GM21367 (cell line): ENCODE measurements around the gene SLC6A5.

Experiments used
- ATAC-seq: cut with Tn5 transposase; IDR thresholded peaks from one replicate; pipeline ENCODE4 v1.9.1; 2021; ENCODE audit not compliant: unreplicated experiment

The SLC6A5 gene

GRCh38 chr11:20618083-20618482 lies 18.7 kb downstream of the SLC6A5 start:
- no peak for ATAC-seq

GRCh38 chr11:20620988-20621387 lies 21.6 kb downstream of the SLC6A5 start:
- ATAC-seq, result no peak

DNA sequence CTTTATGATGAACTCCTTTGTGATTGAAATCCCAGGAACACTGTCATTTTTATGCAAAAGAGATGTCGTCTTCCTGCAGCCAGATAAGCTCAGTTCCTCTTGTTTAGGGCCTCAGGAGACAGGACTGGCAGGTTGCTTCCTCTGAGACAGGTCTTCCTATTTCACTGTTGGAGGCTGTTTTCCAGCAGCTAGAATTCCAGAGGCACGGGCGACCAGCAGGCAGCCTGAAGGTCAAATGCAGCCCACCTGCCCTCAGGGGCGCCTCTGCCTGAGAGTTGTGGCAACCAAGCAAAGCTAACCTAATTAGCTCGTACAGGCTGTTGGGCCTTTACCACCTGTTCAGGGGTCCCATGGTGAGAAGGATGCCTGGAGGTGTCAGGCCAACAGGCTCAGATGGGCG lies 22.3 kb downstream of the SLC6A5 start:
- no peak for ATAC-seq

GRCh38 chr11:20623252-20623651 lies 23.8 kb downstream of the SLC6A5 start:
- ATAC-seq, result no peak

DNA sequence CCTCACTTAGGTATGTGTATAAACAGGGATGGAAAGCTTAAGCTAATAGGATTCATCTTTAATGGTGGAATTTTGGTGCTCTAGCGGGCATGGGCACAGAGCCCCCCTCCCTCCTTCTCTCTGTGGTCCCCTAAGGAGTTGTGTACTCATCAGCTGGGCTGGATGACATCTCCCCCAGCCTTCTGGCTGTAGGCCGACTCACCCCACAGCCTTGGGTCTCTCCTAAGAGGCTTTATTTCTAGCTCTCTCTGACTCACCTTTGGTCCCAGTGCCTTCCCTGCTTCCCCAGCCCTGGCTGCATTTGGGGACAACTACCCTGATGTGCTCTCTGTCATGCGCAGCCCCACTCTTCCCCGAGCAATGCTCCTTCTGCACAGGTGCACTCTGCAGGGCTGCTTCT lies 26.9 kb downstream of the SLC6A5 start:
- no peak for ATAC-seq

DNA sequence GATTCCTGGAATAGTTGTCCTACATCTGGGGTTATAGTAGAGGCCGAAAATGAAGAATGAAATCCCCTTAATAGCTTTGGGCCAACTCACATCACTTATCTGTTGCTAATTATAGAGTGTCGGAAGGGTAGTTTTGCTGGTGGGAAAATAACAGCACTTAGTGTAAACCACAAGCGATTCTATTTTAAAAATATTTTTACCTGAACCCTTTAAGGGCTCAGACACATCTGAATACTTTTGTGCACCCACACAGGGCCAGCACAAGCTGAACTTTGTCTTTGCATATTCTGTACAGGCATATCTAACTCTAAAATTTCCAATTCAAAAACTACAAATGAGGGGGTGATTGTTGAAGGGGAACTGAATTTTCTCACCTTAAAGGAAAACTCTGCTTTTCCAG lies 27.6 kb downstream of the SLC6A5 start:
- no peak for ATAC-seq

DNA sequence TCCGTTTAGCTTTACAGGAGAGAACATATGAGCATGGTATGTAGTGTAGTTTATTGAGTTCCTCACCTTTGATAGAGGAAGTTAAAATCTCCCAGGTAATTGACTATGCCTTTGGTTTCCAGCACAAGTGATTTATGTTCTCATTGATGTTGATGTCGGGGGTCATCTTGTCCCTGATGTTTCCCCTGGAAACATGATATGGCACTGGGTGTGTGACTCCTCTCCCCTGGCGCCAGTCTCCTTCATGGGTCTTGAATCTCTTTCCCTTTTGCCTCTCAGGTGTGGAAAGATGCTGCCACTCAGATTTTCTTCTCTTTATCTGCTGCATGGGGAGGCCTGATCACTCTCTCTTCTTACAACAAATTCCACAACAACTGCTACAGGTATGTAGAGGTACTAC lies 28.3 kb downstream of the SLC6A5 start:
- no peak for ATAC-seq

GRCh38 chr11:20631519-20632168 lies 32.2 kb downstream of the SLC6A5 start:
- ATAC-seq, result no peak

GRCh38 chr11:20632169-20632532 lies 32.7 kb downstream of the SLC6A5 start:
- no peak for ATAC-seq

DNA sequence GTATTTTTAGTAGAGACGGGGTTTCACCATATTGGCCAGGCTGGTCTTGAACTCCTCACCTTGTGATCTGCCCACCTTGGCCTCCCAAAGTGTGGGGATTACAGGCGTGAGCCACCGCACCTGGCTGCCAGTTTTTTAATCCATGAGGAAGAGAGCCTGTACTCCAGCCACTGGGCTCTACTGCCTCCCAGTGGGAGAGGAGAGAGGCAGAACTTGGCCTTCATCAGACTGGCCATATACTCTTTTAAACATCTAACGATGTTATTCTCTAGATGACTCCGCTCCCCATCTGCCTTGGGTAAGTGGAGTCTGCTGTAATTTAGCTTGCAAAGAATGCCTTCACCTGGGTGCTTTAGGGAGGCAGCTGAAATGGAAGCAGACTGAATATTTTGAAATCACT lies 34.6 kb downstream of the SLC6A5 start:
- no peak for ATAC-seq

DNA sequence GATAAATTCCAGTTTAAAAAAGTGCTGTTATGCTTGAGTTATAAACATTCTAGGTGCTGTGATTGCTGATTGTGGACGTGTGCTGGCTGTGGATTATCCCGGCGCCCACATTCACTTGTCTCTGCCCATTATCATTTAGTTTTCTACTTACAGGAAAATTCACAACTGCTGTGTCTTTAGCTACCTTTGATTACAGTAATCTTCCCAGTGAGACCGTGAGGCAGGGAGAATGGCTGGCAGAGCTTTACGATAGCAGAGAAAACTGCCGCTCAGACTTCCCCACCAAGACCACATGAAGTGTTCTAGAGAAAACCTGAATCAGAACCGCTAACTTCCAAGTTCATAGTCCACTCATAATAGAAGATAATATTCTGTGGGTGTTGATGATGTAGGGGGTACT lies 35.4 kb downstream of the SLC6A5 start:
- no peak for ATAC-seq

DNA sequence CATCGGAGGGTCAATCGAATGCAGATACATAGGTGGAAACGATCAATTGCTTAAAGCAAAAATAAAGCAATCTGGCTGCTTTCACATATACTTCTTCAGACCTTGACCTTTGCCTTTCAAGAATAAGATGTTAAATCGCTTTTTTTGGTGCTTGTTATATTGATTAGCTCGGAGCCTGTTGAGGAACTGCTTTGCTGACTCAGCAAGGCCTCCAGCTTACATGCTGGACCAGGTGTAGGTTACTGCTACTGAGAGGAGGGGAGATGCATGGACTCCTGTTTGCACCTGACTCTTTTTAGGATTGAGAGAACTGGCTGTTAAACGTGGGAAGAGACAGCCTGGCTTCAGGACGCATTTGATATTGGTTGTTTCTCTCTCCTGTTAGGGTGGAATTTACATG lies 38.7 kb downstream of the SLC6A5 start:
- ATAC-seq, result no peak

- ATAC-seq, result no peak
Observed at GRCh38 chr11:20639688-20640087, 40.3 kb downstream of the SLC6A5 start.

GRCh38 chr11:20640401-20640800 lies 41.0 kb downstream of the SLC6A5 start:
- no peak for ATAC-seq

DNA sequence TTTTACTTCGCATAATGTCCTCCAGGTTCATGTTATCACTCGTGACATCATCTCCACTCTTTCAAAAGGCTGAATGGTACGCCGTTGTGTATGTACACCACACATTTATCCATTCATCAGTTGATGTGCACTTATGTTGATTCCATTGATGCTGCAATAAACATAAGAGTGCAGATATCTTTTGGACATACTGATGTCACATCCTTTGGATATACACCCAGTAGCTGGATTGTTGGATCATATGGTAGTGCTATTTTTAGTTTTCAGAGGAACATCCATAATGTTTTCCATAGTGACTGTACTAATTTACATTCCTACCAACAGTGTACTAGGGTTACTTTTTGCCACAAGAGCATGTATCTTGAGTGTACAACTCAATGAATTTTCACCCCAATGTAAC lies 45.0 kb downstream of the SLC6A5 start:
- ATAC-seq, result no peak

- no peak for ATAC-seq
Observed at GRCh38 chr11:20647976-20648565, 48.7 kb downstream of the SLC6A5 start.

DNA sequence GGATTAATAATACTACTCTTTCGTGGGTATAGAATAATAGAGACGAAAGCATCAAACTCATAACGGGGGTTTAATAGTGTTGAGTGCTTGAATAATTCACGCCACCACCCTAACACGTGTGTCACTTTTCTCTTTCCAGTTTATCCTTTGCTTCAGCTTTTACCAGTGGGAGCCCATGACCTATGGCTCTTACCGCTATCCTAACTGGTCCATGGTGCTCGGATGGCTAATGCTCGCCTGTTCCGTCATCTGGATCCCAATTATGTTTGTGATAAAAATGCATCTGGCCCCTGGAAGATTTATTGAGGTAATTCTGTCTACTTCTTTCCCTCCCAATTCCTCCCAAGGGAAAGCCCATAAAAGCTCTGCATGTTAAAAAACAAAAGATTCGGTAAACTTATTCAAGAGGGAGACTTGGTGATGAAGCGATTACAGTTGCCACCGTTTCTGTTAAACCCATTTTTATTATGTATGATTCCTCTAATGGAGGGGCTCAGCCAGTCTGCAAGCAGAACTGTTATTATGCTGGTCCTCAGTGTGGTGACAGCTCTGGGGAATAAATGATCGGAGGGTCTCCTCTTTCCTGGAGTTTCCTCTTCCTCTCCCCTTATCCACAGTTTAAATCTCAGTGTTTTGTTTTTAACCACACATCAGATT lies 52.9 kb downstream of the SLC6A5 start:
- ATAC-seq, result no peak

- no peak for ATAC-seq
Observed at GRCh38 chr11:20654038-20654437, 54.6 kb downstream of the SLC6A5 start.

DNA sequence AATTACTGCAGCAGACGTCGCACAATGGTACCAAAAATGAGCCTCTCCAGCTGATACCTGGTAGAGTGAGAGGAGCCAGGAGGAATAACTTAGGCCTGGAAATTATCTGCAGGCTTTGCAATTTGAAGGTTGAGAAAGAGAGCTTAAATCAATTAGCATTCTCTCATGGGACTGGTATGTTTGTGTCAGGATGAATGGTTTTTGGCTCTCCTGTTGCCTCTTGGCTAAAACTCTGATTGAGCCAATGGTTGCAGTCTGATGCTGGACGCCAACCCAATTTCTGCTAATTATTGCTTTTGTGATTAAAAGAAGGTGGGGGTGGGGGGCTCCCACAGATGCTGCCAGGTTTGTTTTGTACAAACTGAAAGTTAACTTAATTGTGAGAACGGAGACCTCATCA lies 57.5 kb downstream of the SLC6A5 start:
- no peak for ATAC-seq

DNA sequence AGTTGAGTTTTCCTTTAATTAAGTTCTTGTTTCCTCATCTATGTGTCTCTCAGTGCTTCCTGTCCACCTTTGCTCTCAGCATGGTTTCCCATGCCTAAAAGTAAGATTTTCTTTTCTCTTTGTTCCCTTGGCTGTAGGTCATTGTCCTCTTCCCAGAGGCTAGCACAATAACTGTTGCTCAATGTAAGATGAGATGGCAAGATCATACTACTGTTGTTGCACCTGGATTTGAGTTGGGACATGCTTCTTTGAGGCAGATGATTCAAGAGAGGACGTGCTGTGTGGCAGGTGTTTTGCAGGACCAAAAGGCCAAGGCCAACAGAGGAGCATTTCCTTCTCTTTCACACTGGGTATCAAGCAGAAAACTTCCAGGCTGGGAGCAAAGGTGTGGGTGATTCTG lies 58.7 kb downstream of the SLC6A5 start:
- no peak for ATAC-seq

DNA sequence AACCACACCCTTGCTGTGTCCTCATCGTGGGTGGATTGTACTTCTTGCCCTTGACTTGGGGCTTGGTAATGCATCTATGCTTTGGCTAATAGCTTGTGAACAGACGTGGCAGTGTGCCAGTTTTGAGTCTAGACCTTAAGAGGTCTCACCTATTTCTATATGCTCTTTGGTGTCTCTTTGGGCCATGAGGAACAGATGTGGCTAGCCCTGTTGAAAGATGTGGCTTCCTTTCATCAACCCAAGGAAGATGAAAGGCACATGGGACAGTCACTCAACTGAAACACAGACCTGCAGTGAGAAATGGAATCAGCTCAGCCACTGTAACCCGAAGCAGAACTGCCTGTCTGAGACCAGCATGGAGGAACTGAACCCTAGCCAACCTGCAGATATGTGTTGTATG lies 62.0 kb downstream of the SLC6A5 start:
- ATAC-seq, result no peak

GRCh38 chr11:20661850-20662249 lies 62.4 kb downstream of the SLC6A5 start:
- ATAC-seq, result no peak
